SHP77 treated with DMSO at 0.1 percent for 48 hours (cell line): Measurements from ENCODE around the gene TET2.

Experiments used
- DNase-seq: peaks from one replicate; lab custom pipeline; 2025; lab: John Stamatoyannopoulos, UW

TET2 gene

DNA sequence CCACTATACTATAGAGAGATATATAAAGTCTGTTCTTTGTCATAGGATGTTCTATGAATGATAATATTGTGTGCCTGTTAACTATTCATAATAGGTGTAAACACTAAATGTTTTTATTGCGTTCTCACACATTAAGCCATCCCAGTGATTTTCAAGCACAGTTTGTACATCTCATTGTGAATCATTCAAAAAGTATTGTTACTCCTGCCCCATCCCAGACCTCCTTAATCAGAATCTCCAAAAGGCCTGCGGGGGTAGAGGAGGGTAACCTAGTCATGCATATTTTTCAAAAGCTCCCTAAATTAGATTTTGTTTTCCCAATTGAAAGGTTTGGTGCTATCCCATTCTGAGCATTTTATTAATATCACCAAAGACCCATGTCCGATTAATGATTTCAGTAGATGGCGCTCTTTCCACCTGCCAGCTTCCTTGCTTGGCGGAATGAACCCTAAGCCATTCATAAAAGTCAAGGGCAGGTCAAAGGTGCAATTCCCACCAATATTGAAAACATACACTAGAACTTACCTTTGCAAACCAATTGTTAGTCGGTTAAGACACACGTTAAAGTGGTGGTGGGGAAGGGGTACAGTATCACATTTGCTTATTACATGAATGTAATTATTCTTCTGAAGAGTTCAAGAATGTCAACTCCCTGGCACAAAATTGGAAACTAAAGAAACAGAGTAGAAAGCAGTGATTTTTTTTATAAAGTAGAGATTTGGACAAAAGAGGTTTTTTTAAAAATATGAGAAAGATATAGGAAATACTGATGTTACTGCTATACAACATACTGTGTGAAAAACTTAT is 5.8 kb upstream of the TET2 start:
- no peak for DNase-seq

- DNase-seq: peak; percentile 1
Observed at GRCh38 chr4:105145156-105145902, 1.3 kb upstream of the TET2 start.

DNA sequence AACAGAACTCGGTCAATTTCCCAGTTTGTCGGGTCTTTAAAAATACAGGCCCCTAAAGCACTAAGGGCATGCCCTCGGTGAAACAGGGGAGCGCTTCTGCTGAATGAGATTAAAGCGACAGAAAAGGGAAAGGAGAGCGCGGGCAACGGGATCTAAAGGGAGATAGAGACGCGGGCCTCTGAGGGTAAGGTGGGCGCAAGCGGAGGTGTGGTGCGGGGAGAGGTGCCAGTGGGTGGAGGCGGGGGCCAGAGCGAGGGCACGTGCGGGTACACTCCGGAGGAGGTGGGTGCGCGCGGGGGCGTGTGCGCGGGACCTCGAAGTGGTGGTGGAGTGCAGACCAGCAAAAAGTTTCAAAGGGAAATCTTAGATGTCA is 787 bp upstream of the TET2 start:
- no peak for DNase-seq

- no peak for DNase-seq
Observed at GRCh38 chr4:105147016-105147552, 408 bp downstream of the TET2 start.

DNA sequence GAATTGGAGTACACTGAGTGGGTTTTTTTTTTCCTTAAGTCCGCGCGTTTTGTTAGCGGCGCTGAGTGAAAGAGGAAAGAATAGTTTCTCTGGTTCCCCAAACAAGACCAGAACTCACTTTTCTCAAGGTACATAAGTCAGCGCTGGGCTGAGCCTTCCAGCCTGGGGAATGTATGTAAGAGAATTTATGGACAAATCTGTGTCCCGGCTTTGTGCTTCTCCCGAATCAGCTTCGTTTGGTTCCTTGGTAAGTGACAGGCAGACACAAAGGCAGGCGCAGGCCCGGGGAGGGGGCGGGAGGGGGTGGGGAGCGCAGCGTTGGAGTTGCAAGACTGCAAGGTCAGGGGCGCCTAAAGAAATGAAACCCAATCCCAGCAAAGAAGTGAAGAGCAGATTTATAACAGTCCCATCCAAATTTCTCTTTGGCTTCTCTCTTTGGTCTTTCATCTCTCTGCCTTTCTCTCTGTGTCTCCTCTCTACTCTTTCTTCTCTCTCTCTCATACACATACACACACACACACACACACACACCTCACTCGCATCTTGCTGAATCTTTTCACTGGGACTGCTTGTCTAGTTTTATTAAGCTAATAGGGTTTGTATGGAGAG is 981 bp downstream of the TET2 start:
- no peak for DNase-seq

GRCh38 chr4:105148356-105148755 is 1.7 kb downstream of the TET2 start:
- no peak for DNase-seq

DNA sequence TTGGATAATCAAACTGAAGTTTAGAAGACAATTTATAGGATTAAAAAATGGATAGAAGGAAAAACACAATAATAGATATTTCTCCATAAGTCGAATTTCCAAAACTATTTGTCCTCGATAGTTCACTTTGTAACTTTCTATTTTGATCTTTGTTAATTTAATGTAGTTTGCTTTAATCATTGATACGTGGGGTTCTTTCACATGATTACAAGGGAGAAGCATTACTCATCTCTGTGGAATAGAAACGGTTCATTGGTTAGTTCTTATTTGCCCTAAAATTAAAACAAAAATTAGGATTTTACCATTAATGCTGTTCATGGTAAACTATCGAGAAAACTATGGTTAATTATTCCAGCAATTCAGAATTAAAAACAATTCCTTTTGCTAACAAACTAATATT is 2.1 kb downstream of the TET2 start:
- no peak for DNase-seq

- no peak for DNase-seq
Observed at GRCh38 chr4:105149771-105150170, 3.1 kb downstream of the TET2 start.

GRCh38 chr4:105150503-105150902 is 3.8 kb downstream of the TET2 start:
- DNase-seq: no peak

DNA sequence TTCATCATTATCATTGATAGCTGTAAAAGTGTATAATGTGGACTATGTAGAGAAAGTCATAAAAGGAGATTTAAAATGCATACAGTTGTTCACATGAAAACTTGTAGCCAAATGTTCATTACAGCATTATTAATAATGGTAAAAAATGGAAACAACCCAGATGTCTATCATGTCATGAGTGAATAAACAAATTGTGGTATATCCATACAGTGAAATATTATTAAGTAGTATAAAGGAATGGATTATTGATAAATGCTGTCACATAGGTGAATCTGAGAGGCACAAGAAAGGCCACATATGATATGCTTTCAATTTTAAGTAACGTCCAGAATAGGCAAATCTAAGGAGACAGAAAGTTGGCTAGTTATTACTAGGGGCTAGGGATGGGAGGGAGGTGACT is 7.1 kb downstream of the TET2 start:
- DNase-seq: no peak

DNA sequence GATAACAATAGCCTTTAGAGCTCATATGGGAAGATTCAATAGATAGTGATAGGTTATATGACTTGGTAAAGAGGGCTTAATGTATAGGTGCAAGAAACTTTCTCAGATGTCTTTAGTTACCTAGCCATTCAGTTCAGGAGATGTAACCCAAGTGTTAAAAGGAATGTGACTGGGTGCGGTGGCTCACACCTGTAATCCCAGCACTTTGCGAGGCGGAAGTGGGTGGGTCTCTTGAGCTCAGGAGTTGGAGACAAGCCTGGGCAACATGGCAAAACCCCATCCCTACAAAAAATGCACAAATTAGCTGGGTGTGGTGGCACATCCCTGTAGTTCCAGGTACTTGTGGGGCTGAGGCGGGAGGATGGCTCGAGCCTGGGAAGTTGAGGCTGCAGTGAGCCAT is 7.9 kb downstream of the TET2 start:
- DNase-seq: no peak

DNA sequence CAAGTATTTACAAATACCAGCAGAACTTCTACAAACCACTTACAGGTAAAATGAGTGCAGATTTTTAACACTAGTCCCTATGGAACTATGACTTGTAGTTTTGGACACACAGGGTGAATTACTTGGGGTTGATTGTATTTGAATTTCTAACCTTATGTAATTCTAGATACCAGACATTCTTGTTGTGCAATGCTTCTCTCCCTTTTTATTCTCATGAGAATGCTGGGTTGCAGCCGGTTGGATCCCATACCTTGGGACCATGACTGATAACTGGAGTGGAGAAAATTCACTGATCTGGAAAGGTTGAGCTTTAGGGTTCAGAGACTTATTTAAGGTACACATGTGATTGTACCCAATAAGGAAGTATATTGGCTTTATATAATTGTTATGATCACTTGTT is 8.8 kb downstream of the TET2 start:
- no peak for DNase-seq

- no peak for DNase-seq
Observed at GRCh38 chr4:105158837-105159236, 12.2 kb downstream of the TET2 start.

DNA sequence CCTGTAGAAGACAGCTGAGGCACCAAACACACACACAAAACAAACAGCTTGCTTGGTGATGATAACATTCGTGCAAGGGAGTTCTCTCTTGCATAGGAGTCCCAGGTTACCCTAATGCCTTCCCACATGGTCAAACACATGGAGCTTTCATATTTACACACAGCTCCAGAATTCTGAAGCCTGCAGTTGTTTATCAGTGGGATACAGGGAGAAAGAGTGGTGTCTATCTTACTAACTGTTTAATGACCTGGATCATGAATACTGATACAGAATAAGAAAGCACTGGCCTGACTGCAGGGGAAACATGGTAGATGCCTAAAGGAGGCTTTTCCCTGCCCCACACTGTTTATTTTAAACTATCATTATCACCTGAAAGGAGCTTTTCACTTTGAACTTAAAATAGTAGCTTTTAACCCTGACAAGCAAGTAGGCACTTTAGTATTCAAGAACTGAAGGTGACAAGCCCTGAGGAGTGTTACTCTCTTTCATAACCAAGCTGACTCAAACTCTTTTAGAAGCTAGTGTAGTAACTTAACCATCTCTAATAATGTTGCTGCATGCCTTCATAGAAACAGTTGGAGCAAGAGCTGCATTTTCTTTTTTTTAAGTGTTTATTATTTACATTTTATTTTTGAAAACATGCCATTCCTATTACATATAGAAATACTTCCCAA is 15.6 kb downstream of the TET2 start:
- no peak for DNase-seq

DNA sequence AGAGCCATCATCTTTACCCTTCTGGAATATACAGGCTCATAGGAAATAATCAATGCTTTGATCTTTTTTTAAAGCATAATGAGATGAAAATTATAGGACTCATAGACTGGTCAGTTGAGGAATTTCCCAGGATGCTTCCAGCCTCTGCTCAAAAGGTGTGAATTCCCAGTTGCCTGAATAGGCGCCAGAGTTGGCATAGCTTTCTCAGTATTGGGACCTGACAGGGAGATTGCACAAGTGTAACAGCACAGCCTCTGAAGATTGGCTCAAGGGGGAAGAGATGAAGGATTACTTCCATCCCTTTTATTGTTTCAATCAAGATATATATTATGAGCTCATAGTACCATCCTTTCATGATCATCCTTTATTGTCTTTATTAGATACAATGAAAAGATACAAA is 17.9 kb downstream of the TET2 start:
- no peak for DNase-seq

- no peak for DNase-seq
Observed at GRCh38 chr4:105166066-105166465, 19.4 kb downstream of the TET2 start.

GRCh38 chr4:105170711-105171110 is 24.0 kb downstream of the TET2 start:
- no peak for DNase-seq

- no peak for DNase-seq
Observed at GRCh38 chr4:105171912-105172311, 25.2 kb downstream of the TET2 start.

GRCh38 chr4:105174098-105174497 is 27.4 kb downstream of the TET2 start:
- no peak for DNase-seq

DNA sequence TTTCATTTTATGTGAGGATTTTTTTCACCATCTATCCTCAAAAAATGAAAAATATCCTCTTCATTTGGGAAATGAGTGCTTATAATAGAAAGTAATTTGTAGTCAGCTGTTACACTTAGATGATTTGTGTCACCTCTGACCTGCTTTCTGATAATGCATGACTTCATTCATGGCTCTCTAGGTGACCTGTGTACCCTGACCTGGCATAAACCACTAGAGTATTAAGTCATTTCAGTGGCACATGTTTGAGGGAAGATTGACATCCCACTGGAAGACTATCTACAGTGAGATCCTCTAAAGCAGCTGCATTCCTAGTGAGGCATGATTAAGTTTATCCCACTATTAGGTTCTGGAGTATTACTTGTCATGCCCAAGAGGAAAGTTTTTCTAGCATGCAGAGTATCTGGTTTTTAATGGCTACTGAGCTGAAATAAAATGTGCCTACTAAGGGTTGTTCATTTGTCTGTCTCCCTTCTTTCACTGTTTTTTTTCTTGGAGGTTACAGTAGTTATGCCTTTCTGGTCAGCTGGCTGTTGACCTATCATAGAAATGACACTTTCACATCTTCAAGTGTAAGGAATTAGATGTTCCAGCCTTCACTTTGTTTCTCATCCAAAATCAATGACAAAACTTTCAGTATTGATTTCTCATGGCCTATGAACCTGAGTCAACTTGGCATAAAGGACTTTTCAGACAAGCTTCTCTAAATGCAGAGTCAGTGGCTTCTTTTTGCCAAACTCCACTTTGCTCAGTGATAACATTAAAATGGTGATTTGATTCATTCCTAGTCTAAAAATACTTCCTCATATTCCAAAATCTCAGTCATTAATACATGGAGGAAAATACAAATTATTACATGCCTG is 33.1 kb downstream of the TET2 start:
- no peak for DNase-seq

GRCh38 chr4:105181259-105181658 is 34.6 kb downstream of the TET2 start:
- DNase-seq: no peak
